Stimulated activated naive B cell treated with anti-CD40 and anti-IgM and Interleukin-4, amounts not matched to agents 10 μg/mL and 1 μg/mL and 100 μg/mL, for 72 hours (primary cell): ENCODE data around the gene CD160.
"Not testable (repeated sequence)": the region's sequence is repeated elsewhere in the genome, so short reads cannot be mapped to it uniquely, and the experiment has no call there.

ENCODE experiments used
- ATAC-seq, 2 donors: fragments of 150-1000 bp; cut with Tn5 transposase; replicated peaks; 2 replicates each; pipeline ENCODE4 v1.10.0; 2021; ENCODE audit warnings: moderate library complexity in 1 of 2
- DNase-seq: peaks from one replicate; pipeline ENCODE4 v3.0.0; 2021
- H3K27ac Mint-ChIP-seq: one replicate; pipeline ENCODE4 v1.8.0; 2022; ENCODE audit warnings: mild to moderate bottlenecking, mixed read lengths
- H3K27me3 Mint-ChIP-seq, 2 donors: one replicate each; pipeline ENCODE4 v1.8.0; 2022; ENCODE audit warnings: mixed read lengths in 2 of 2
- H3K36me3 Mint-ChIP-seq, 2 donors: one replicate each; pipeline ENCODE4 v1.8.0; 2022; ENCODE audit warnings: mixed read lengths in 2 of 2, mild to moderate bottlenecking in 1 of 2
- H3K4me1 Mint-ChIP-seq, 2 donors: one replicate each; pipeline ENCODE4 v1.8.0; 2022; ENCODE audit warnings: mixed read lengths in 2 of 2, mild to moderate bottlenecking in 1 of 2
- H3K4me3 Mint-ChIP-seq, 2 donors: one replicate each; pipeline ENCODE4 v1.8.0; 2022; ENCODE audit warnings: mild to moderate bottlenecking in 2 of 2, mixed read lengths in 2 of 2, moderate library complexity in 1 of 2
- H3K9me3 Mint-ChIP-seq, 2 donors: one replicate each; pipeline ENCODE4 v1.8.0; 2022; ENCODE audit warnings: mixed read lengths in 2 of 2, mild to moderate bottlenecking in 1 of 2

Gene CD160

GRCh38 chr1:145720878-145721671 is 1.8 kb downstream of the CD160 start:
- DNase-seq (peak; percentile 58), ATAC-seq (peak; percentile 94 to 97)
- H3K9me3 Mint-ChIP-seq, result no peaks in the 10 kb centered on the region
- H3K27ac Mint-ChIP-seq, result peak overlapping the region; percentile 77
- H3K4me1 Mint-ChIP-seq, result peaks cover 9 to 11% of the 10 kb centered on the region in 2 donors
- H3K4me3 Mint-ChIP-seq, result peak overlapping the region; percentile 71 to 83
- H3K27me3 Mint-ChIP-seq, result peaks cover 21 to 33% of the 10 kb centered on the region in 2 donors
- no peaks in the 10 kb centered on the region for H3K36me3 Mint-ChIP-seq

- not testable (repeated sequence) for H3K9me3 Mint-ChIP-seq, ATAC-seq, H3K27ac Mint-ChIP-seq, H3K4me1 Mint-ChIP-seq, H3K36me3 Mint-ChIP-seq, H3K4me3 Mint-ChIP-seq, DNase-seq
- H3K27me3 Mint-ChIP-seq, result peaks cover 7 to 11% of the 10 kb centered on the region in 2 donors
These were observed 6.9 kb downstream of the CD160 start for GRCh38 chr1:145726193-145726592.

GRCh38 chr1:145729196-145729595 is 9.9 kb downstream of the CD160 start:
- H3K9me3 Mint-ChIP-seq, result no peaks in the 10 kb centered on the region
- H3K27me3 Mint-ChIP-seq, result no peaks in the 10 kb centered on the region
- peaks cover 5 to 6% of the 10 kb centered on the region in 2 donors for H3K4me1 Mint-ChIP-seq
- no peak overlapping the region for H3K27ac Mint-ChIP-seq
- peaks cover 7 to 15% of the 10 kb centered on the region in 2 donors for H3K36me3 Mint-ChIP-seq
- DNase-seq (no peak), ATAC-seq (no peak)
- no peak overlapping the region for H3K4me3 Mint-ChIP-seq

- peaks cover 7 to 15% of the 10 kb centered on the region in 2 donors for H3K36me3 Mint-ChIP-seq
- no peaks in the 10 kb centered on the region for H3K27me3 Mint-ChIP-seq
- no peaks in the 10 kb centered on the region for H3K9me3 Mint-ChIP-seq
- peaks cover 6 to 8% of the 10 kb centered on the region in 2 donors for H3K4me1 Mint-ChIP-seq
- no peak overlapping the region for H3K4me3 Mint-ChIP-seq
- DNase-seq, result no peak
- no peak for ATAC-seq
- no peak overlapping the region for H3K27ac Mint-ChIP-seq
These were observed 10.6 kb downstream of the CD160 start for GRCh38 chr1:145729666-145730436.

- ATAC-seq, result no peak
- Mint-ChIP-seq H3K27me3 (no peaks in the 10 kb centered on the region), H3K36me3 (peaks cover 7 to 15% of the 10 kb centered on the region in 2 donors), H3K9me3 (no peaks in the 10 kb centered on the region), H3K27ac (no peak overlapping the region), H3K4me3 (no peak overlapping the region), H3K4me1 (peaks cover 6 to 8% of the 10 kb centered on the region in 2 donors)
- DNase-seq, result no peak
These were observed 11.2 kb downstream of the CD160 start for GRCh38 chr1:145730467-145730866.

GRCh38 chr1:145730900-145731299 is 11.6 kb downstream of the CD160 start:
- no peak overlapping the region for H3K27ac Mint-ChIP-seq
- ATAC-seq (no peak), DNase-seq (no peak)
- peaks cover 9 to 15% of the 10 kb centered on the region in 2 donors for H3K36me3 Mint-ChIP-seq
- H3K4me1 Mint-ChIP-seq, result peaks cover 6 to 8% of the 10 kb centered on the region in 2 donors
- H3K27me3 Mint-ChIP-seq, result no peaks in the 10 kb centered on the region
- H3K4me3 Mint-ChIP-seq, result no peak overlapping the region
- H3K9me3 Mint-ChIP-seq, result no peaks in the 10 kb centered on the region

GRCh38 chr1:145736191-145736590 is 16.9 kb downstream of the CD160 start:
- DNase-seq (no peak), ATAC-seq (no peak)
- no peak overlapping the region for H3K4me3 Mint-ChIP-seq
- peaks cover 8 to 9% of the 10 kb centered on the region in 2 donors for H3K4me1 Mint-ChIP-seq
- peaks cover 0 to 2% of the 10 kb centered on the region in 2 donors for H3K9me3 Mint-ChIP-seq
- H3K27ac Mint-ChIP-seq, result peak overlapping the region; percentile 26
- H3K27me3 Mint-ChIP-seq, result no peaks in the 10 kb centered on the region
- peaks cover 6 to 13% of the 10 kb centered on the region in 2 donors for H3K36me3 Mint-ChIP-seq

- H3K27me3 Mint-ChIP-seq, result no peaks in the 10 kb centered on the region
- H3K9me3 Mint-ChIP-seq, result peaks cover 0 to 2% of the 10 kb centered on the region in 2 donors
- DNase-seq (no peak), ATAC-seq (no peak)
- no peak overlapping the region for H3K4me3 Mint-ChIP-seq
- peaks cover 28 to 42% of the 10 kb centered on the region in 2 donors for H3K36me3 Mint-ChIP-seq
- H3K27ac Mint-ChIP-seq, result no peak overlapping the region
- H3K4me1 Mint-ChIP-seq, result peaks cover 0 to 3% of the 10 kb centered on the region in 2 donors
These were observed 21.0 kb downstream of the CD160 start for GRCh38 chr1:145740269-145740668.

GRCh38 chr1:145747398-145748247 is 28.3 kb downstream of the CD160 start:
- H3K27ac Mint-ChIP-seq, result no peak overlapping the region
- H3K27me3 Mint-ChIP-seq, result no peaks in the 10 kb centered on the region
- ATAC-seq (no peak), DNase-seq (no peak)
- no peaks in the 10 kb centered on the region for H3K4me1 Mint-ChIP-seq
- H3K4me3 Mint-ChIP-seq, result no peak overlapping the region
- no peaks in the 10 kb centered on the region for H3K9me3 Mint-ChIP-seq
- peaks cover 43 to 65% of the 10 kb centered on the region in 2 donors for H3K36me3 Mint-ChIP-seq

- Mint-ChIP-seq H3K9me3 (no peaks in the 10 kb centered on the region), H3K27me3 (no peaks in the 10 kb centered on the region), H3K27ac (no peak overlapping the region), H3K4me1 (no peaks in the 10 kb centered on the region), H3K4me3 (no peak overlapping the region), H3K36me3 (peaks cover 32 to 51% of the 10 kb centered on the region in 2 donors)
- DNase-seq (no peak), ATAC-seq (no peak)
These were observed 31.1 kb downstream of the CD160 start for GRCh38 chr1:145750426-145750825.

- Mint-ChIP-seq H3K27ac (no peak overlapping the region), H3K4me1 (no peaks in the 10 kb centered on the region), H3K9me3 (no peaks in the 10 kb centered on the region), H3K4me3 (no peak overlapping the region), H3K36me3 (peaks cover 33 to 53% of the 10 kb centered on the region in 2 donors), H3K27me3 (no peaks in the 10 kb centered on the region)
- ATAC-seq (no peak), DNase-seq (no peak)
These were observed 32.3 kb downstream of the CD160 start for GRCh38 chr1:145751491-145752037.

GRCh38 chr1:145757420-145757819 is 38.1 kb downstream of the CD160 start:
- Mint-ChIP-seq H3K9me3 (peaks cover 6 to 10% of the 10 kb centered on the region in 2 donors), H3K4me1 (peaks cover 5 to 9% of the 10 kb centered on the region in 2 donors), H3K27me3 (no peaks in the 10 kb centered on the region), H3K4me3 (no peak overlapping the region), H3K36me3 (peaks cover 43 to 63% of the 10 kb centered on the region in 2 donors), H3K27ac (no peak overlapping the region)
- ATAC-seq (no peak), DNase-seq (no peak)

GRCh38 chr1:145758116-145758515 is 38.8 kb downstream of the CD160 start:
- Mint-ChIP-seq H3K27ac (no peak overlapping the region), H3K4me1 (peaks cover 5 to 9% of the 10 kb centered on the region in 2 donors), H3K27me3 (no peaks in the 10 kb centered on the region), H3K36me3 (peaks cover 45 to 69% of the 10 kb centered on the region in 2 donors), H3K4me3 (no peak overlapping the region), H3K9me3 (peaks cover 6 to 10% of the 10 kb centered on the region in 2 donors)
- ATAC-seq (no peak), DNase-seq (no peak)

- Mint-ChIP-seq H3K27ac (no peak overlapping the region), H3K9me3 (peaks cover 6 to 10% of the 10 kb centered on the region in 2 donors), H3K27me3 (no peaks in the 10 kb centered on the region), H3K36me3 (peaks cover 47 to 73% of the 10 kb centered on the region in 2 donors), H3K4me3 (no peak overlapping the region), H3K4me1 (peaks cover 5 to 9% of the 10 kb centered on the region in 2 donors)
- ATAC-seq (no peak), DNase-seq (no peak)
These were observed 39.3 kb downstream of the CD160 start for GRCh38 chr1:145758575-145758974.
